ENCODE results near the gene TBX4.

- TF ChIP-seq MAX (IDR thresholded peaks at IDR 0.05) (no peak), HDAC2 (IDR thresholded peaks at IDR 0.05) (no peak), REST (IDR thresholded peaks at IDR 0.05) (no peak), CHD2 (IDR thresholded peaks at IDR 0.05; ENCODE audit: low read length, partially characterized antibody) (no peak), RFX5 (IDR thresholded peaks at IDR 0.05) (no peak), ESRRA (IDR thresholded peaks at IDR 0.05; ENCODE audit: borderline replicate concordance, low read length) (no peak), EP300 (IDR thresholded peaks at IDR 0.05) (no peak), CEBPB (IDR thresholded peaks at IDR 0.05) (no peak), POLR2A (IDR thresholded peaks at IDR 0.05; ENCODE audit: low read length) (no peak)
- TF ChIP-seq, protein P1, sequence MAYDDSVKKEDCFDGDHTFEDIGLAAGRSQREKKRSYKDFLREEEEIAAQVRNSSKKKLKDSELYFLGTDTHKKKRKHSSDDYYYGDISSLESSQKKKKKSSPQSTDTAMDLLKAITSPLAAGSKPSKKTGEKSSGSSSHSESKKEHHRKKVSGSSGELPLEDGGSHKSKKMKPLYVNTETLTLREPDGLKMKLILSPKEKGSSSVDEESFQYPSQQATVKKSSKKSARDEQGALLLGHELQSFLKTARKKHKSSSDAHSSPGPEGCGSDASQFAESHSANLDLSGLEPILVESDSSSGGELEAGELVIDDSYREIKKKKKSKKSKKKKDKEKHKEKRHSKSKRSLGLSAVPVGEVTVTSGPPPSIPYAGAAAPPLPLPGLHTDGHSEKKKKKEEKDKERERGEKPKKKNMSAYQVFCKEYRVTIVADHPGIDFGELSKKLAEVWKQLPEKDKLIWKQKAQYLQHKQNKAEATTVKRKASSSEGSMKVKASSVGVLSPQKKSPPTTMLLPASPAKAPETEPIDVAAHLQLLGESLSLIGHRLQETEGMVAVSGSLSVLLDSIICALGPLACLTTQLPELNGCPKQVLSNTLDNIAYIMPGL (CRISPR knock-in tag; IDR thresholded peaks at IDR 0.05; ENCODE audit: borderline replicate concordance) = no peak
- TF ChIP-seq, protein P2, sequence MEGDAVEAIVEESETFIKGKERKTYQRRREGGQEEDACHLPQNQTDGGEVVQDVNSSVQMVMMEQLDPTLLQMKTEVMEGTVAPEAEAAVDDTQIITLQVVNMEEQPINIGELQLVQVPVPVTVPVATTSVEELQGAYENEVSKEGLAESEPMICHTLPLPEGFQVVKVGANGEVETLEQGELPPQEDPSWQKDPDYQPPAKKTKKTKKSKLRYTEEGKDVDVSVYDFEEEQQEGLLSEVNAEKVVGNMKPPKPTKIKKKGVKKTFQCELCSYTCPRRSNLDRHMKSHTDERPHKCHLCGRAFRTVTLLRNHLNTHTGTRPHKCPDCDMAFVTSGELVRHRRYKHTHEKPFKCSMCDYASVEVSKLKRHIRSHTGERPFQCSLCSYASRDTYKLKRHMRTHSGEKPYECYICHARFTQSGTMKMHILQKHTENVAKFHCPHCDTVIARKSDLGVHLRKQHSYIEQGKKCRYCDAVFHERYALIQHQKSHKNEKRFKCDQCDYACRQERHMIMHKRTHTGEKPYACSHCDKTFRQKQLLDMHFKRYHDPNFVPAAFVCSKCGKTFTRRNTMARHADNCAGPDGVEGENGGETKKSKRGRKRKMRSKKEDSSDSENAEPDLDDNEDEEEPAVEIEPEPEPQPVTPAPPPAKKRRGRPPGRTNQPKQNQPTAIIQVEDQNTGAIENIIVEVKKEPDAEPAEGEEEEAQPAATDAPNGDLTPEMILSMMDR (IDR thresholded peaks at IDR 0.05) = no peak
- TF ChIP-seq, protein P3, sequence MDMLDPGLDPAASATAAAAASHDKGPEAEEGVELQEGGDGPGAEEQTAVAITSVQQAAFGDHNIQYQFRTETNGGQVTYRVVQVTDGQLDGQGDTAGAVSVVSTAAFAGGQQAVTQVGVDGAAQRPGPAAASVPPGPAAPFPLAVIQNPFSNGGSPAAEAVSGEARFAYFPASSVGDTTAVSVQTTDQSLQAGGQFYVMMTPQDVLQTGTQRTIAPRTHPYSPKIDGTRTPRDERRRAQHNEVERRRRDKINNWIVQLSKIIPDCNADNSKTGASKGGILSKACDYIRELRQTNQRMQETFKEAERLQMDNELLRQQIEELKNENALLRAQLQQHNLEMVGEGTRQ (IDR thresholded peaks at IDR 0.05) = no peak
Measured at GRCh38 chr17:61423967-61424649, 28.1 kb upstream of the TBX4 start.

Data from A549 (cell line).